ENCODE results near the gene ABCC8.

GRCh38 chr11:17489751-17490150 lies 13.1 kb upstream of the ABCC8 start:
- TF ChIP-seq GATA2 (IDR thresholded peaks at IDR 0.05; ENCODE audit: low read depth, low read length) (no peak), GATA3 (IDR thresholded peaks at IDR 0.05; ENCODE audit: low read depth, low read length) (no peak)
